Breast epithelium (tissue), 4 donors: ENCODE measurements around the gene PCSK2. TPM values are rescaled to one million over a fixed set of nuclear protein-coding genes. Genes with fewer than 3 reads are reported as not detected.

Experiments used
- DNase-seq, 2 donors: peaks; one replicate each; pipeline ENCODE4 v3.0.0-alpha.2; 2019; ENCODE audit warnings: low spot score in 2 of 2
- H3K27ac ChIP-seq, 2 donors: fragments of 200-600 bp; sonication (generic) in 1 of 2; one replicate each; pipeline ENCODE4 v1.5.1; 2016 to 2019; ENCODE audit warnings: mild to moderate bottlenecking in 1 of 2
- H3K27me3 ChIP-seq, 2 donors: fragments of 200-600 bp; sonication (generic) in 1 of 2; one replicate each; pipeline versions ENCODE4 v1.5.1 to v1.6.0; 2017 to 2019; ENCODE audit warnings: control low read depth in 1 of 2, mild to moderate bottlenecking in 1 of 2
- H3K36me3 ChIP-seq: fragments of 200-600 bp; one replicate; pipeline ENCODE4 v1.5.1; 2019
- H3K4me1 ChIP-seq, 2 donors: fragments of 200-600 bp; sonication (generic); one replicate each; pipeline ENCODE4 v1.5.1; 2016 to 2019; ENCODE audit warnings: control low read depth in 1 of 2
- H3K4me3 ChIP-seq, 3 donors: fragments of 200-600 bp; sonication (generic); 1 replicate in 2 of 3; 2 replicates in 1 of 3; pipeline ENCODE4 v1.5.1; 2016 to 2019; ENCODE audit warnings: mild to moderate bottlenecking in 3 of 3, moderate library complexity in 2 of 3
- H3K9me3 ChIP-seq, 2 donors: fragments of 200-600 bp; sonication (generic) in 1 of 2; one replicate each; pipeline ENCODE4 v1.5.1; 2016 to 2019; ENCODE audit warnings: control low read depth in 1 of 2
- POLR2A ChIP-seq: fragments of 450-650 bp; IDR thresholded peaks from one replicate; pipeline ENCODE4 v1.6.1; 2016; ENCODE audit warnings: antibody characterized with exemption, mild to moderate bottlenecking, moderate library complexity
- POLR2AphosphoS5 ChIP-seq, 3 donors: sonication (generic); formaldehyde crosslinking; IDR thresholded peaks; one replicate each; pipeline ENCODE4 v1.6.1; 2017; ENCODE audit warnings: antibody characterized with exemption in 3 of 3
- intact Hi-C: fragments of 100-400 bp; cut with DNase I; formaldehyde crosslinking; loops from one replicate; pipeline ENCODE4 v1.15.1; 2023; ENCODE audit warnings: low total_unique reads
- total RNA-seq, 3 donors: library from RNA; depleted of rRNA; stranded (reverse); fragments of >200 nt; gene quantifications; one replicate each; pipeline ENCODE4 v1.1.0, GENCODE V29; 2016
- TF ChIP-seq, protein P1 (sequence below), 3 donors: fragments of 450-650 bp; IDR thresholded peaks; one replicate each; pipeline ENCODE4 v1.5.1; 2016 to 2017; ENCODE audit warnings: antibody characterized with exemption in 3 of 3, mild to moderate bottlenecking in 3 of 3, moderate library complexity in 3 of 3

Gene PCSK2
- total RNA-seq, 3 donors from 2014 or later = 0.16 TPM; not detected in 2

DNA sequence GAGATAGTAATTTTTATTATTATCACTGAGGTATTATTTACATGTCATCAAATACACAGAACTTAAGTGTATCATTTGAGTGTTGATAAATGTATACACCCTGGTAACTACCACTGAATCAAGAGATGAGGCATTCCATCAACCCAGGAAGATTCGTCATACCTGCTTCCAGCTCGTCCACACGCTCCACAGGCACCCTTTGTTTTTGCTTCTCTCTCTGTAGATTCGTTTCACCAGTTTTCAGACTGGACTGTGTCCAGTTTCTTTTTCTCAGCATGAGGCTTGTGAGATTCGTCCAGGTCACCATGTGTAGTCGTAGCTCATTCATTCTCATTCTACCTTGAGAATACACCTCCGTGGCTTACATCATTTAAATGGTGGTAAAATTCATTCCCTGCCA, 239.8 kb downstream of the PCSK2 start:
- DNase-seq = no peak
- TF ChIP-seq, protein P1, sequence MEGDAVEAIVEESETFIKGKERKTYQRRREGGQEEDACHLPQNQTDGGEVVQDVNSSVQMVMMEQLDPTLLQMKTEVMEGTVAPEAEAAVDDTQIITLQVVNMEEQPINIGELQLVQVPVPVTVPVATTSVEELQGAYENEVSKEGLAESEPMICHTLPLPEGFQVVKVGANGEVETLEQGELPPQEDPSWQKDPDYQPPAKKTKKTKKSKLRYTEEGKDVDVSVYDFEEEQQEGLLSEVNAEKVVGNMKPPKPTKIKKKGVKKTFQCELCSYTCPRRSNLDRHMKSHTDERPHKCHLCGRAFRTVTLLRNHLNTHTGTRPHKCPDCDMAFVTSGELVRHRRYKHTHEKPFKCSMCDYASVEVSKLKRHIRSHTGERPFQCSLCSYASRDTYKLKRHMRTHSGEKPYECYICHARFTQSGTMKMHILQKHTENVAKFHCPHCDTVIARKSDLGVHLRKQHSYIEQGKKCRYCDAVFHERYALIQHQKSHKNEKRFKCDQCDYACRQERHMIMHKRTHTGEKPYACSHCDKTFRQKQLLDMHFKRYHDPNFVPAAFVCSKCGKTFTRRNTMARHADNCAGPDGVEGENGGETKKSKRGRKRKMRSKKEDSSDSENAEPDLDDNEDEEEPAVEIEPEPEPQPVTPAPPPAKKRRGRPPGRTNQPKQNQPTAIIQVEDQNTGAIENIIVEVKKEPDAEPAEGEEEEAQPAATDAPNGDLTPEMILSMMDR (IDR thresholded peaks at IDR 0.05) = no peak
- TF ChIP-seq POLR2AphosphoS5 (IDR thresholded peaks at IDR 0.05) (no peak), POLR2A (no peak)
- intact Hi-C loops = no loop called here
- Histone ChIP-seq H3K4me3 (no peak overlapping the region), H3K27ac (no peak overlapping the region), H3K27me3 (no peaks in the 10 kb centered on the region), H3K36me3 (no peaks in the 10 kb centered on the region), H3K4me1 (no peaks in the 10 kb centered on the region), H3K9me3 (no peaks in the 10 kb centered on the region)

DNA sequence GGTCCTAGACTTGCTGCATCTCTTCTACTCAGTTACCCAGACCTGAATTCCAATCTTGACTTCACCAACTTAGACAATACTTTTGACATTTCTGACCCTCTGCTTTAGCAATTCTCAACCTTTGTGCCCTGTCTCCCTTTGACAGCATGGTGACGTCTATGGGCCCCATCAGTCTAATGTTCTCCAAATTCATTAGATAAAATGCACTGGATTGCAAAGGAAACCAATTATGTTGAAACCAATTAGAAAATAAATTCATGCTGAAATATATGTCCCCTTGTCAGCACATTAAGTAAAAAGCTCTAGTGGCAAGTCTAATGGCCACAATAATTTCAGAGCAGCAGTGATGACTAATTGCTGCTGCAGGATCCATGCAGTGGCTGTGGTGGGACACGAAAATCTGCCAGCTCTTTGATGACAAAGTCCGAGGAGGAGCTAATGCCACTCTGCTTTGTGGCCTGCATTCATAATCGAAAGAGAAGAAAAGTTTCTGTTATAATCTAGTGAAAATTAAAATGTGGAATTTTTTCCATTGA, 240.3 kb downstream of the PCSK2 start:
- no peak for DNase-seq
- Histone ChIP-seq H3K4me1 (no peaks in the 10 kb centered on the region), H3K4me3 (no peak overlapping the region), H3K36me3 (no peaks in the 10 kb centered on the region), H3K9me3 (no peaks in the 10 kb centered on the region), H3K27ac (no peak overlapping the region), H3K27me3 (no peaks in the 10 kb centered on the region)
- TF ChIP-seq, protein P1 (IDR thresholded peaks at IDR 0.05) = no peak
- TF ChIP-seq POLR2AphosphoS5 (IDR thresholded peaks at IDR 0.05) = no peak
- no peak for TF ChIP-seq POLR2A
- intact Hi-C loops = no loop called here

DNA sequence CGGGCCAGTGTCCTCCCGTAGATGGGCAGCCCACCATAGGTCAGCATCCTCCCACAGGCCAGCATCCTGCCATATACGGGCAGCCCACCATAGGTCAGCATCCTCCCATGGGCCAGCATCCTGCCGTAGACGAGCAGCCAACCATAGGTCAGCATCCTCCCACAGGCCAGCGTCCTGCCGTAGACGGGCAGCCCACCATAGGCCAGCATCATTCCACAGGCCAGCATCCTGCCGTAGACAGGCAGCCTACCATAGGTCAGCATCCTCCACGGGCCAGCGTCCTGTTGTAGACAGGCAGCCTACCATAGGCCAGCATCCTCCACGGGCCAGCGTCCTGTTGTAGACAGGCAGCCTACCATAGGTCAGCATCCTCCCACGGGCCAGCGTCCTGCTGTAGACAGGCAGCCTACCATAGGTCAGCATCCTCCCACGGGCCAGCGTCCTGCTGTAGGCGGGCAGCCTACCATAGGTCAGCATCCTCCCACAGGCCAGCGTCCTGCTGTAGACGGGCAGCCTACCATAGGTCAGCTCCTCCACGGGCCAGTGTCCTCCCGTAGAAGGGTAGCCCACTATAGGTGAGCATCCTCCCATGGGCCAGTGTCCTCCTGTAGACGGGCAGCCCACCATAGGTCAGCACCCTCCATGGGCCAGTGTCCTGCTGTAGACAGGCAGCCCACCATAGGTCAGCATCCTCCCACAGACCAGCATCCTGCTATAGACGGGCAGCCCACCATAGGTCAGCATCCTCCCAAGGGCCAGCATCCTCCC, 241.4 kb downstream of the PCSK2 start:
- no peaks in the 10 kb centered on the region for H3K9me3 ChIP-seq
- H3K36me3 ChIP-seq = no peaks in the 10 kb centered on the region
- no peak for DNase-seq
- no peak overlapping the region for H3K27ac ChIP-seq
- no peak overlapping the region for H3K4me3 ChIP-seq
- H3K4me1 ChIP-seq = no peaks in the 10 kb centered on the region
- no peaks in the 10 kb centered on the region for H3K27me3 ChIP-seq
- intact Hi-C loops = no loop called here
- TF ChIP-seq, protein P1 (IDR thresholded peaks at IDR 0.05) = no peak
- no peak for TF ChIP-seq POLR2A
- TF ChIP-seq POLR2AphosphoS5 (IDR thresholded peaks at IDR 0.05) = no peak

DNA sequence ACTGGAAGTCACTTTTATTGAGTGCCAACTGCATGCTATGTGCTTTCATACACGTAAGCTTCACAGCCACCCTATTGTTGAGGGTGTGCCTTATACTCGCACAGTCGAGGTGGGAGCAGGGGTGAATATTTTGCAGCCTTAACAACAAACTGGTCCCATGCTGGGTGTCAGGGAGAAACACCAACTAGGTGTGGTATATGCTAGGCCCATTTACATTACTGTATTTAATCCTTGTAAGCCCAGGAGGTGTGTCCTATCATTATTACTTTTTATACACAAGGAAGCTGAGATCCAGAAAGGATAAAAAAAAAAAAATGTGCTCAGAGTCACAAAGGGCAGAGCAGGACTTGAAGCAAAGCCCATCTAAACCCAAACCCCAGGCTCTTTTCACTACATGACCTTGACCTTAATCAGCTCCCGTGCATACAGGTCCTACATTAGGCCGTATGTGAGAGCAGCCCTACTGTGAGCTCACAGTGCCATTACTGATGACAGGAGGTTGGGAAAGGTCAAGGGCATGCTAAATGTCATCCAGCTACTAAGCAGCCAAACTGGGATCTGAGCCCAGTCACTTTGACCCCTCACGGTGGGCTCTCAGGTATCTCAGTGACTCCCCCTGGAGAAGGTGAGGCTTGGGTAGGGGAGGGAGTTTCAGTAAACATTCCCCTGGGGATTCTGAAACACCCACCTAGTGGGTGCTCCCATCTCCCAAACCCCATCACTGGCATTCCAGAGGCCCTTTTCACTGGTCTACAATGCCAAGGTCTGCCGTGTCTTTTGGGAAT, 242.6 kb downstream of the PCSK2 start:
- H3K27me3 ChIP-seq = no peaks in the 10 kb centered on the region
- no peaks in the 10 kb centered on the region for H3K36me3 ChIP-seq
- H3K4me3 ChIP-seq = no peak overlapping the region
- TF ChIP-seq POLR2AphosphoS5 (IDR thresholded peaks at IDR 0.05) (no peak), POLR2A (no peak)
- TF ChIP-seq, protein P1 (IDR thresholded peaks at IDR 0.05) = no peak
- intact Hi-C loops = no loop called here
- H3K27ac ChIP-seq = no peak overlapping the region
- H3K9me3 ChIP-seq = no peaks in the 10 kb centered on the region
- H3K4me1 ChIP-seq = no peaks in the 10 kb centered on the region
- DNase-seq = no peak

DNA sequence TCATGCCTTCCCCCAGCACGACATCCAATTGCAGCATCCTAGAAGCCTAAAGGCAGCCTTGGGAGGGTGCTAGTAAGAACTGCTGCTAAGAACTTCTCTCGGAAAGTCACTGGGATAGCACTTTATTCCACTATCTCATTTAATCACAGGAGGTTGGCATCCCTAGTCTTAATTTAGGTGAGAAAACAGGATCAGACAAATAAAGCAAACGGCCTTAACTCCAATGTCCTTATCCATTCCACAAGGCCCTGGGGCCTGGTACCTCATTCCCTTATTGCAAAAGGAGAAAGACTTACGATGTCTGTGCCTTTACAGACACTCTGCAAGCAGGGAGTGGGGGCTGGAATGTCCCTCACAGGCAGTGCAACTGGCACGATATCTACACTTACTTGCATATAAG, 243.7 kb downstream of the PCSK2 start:
- no peaks in the 10 kb centered on the region for H3K36me3 ChIP-seq
- H3K9me3 ChIP-seq = no peaks in the 10 kb centered on the region
- H3K4me3 ChIP-seq = no peak overlapping the region
- no peaks in the 10 kb centered on the region for H3K4me1 ChIP-seq
- no peak for DNase-seq
- H3K27ac ChIP-seq = no peak overlapping the region
- TF ChIP-seq, protein P1 (IDR thresholded peaks at IDR 0.05) = no peak
- TF ChIP-seq POLR2AphosphoS5 (IDR thresholded peaks at IDR 0.05) = no peak
- no peak for TF ChIP-seq POLR2A
- intact Hi-C loops = no loop called here
- no peaks in the 10 kb centered on the region for H3K27me3 ChIP-seq
